GM18498 (cell line): ENCODE measurements around the gene FMNL3.
"Not testable (repeated sequence)": the region's sequence is repeated elsewhere in the genome, so short reads cannot be mapped to it uniquely, and the experiment has no call there.

ENCODE experiments used
- ATAC-seq: cut with Tn5 transposase; IDR thresholded peaks from one replicate; pipeline ENCODE4 v1.9.1; 2021; ENCODE audit warnings: mild to moderate bottlenecking, moderate library complexity; ENCODE audit not compliant: unreplicated experiment

Gene FMNL3

DNA sequence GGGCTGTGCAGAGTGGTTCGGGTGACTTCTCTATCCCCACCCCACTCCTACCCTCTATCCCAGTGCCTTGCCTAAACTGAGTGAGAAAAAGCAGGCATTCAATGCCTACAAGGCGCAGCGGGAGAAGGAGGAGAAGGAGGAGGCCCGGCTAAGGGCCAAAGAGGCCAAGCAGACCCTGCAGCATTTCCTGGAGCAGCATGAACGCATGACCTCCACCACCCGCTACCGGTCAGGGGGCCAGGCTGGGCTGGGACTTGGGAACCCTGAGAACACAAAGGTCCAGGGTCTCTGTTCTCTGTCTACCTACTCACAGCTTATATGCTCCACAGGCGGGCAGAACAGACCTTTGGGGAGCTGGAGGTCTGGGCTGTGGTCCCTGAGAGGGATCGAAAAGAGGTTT, 72.2 kb downstream of the FMNL3 start:
- ATAC-seq, result no peak

DNA sequence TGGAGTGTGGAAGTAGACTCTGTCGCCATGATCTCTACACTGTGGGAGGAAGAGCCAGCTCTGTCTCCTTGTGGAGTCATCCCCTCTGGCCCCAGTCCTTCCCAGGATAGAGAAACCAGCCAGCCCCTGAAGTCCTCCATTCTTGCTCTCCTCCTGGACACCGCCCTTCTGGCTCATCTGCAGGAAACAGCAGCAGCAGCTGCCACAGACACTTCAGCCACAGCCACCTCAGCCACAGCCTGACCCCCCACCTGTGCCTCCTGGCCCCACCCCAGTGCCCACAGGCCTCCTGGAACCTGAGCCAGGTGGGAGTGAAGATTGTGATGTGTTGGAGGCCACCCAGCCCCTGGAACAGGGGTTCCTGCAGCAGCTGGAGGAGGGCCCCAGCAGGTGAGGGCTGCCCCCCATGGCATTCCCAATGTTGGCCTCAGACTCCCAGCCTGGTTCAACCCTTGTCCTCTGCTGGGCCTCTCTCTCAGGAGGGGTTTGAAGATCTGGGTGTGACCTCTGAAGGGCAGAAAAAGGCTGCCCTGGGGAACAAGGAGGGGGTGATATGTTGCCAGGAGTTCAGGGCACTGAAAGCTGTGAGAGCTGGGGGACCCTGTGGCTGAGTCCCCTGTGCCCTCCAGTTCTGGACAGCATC, 73.4 kb downstream of the FMNL3 start:
- no peak for ATAC-seq

DNA sequence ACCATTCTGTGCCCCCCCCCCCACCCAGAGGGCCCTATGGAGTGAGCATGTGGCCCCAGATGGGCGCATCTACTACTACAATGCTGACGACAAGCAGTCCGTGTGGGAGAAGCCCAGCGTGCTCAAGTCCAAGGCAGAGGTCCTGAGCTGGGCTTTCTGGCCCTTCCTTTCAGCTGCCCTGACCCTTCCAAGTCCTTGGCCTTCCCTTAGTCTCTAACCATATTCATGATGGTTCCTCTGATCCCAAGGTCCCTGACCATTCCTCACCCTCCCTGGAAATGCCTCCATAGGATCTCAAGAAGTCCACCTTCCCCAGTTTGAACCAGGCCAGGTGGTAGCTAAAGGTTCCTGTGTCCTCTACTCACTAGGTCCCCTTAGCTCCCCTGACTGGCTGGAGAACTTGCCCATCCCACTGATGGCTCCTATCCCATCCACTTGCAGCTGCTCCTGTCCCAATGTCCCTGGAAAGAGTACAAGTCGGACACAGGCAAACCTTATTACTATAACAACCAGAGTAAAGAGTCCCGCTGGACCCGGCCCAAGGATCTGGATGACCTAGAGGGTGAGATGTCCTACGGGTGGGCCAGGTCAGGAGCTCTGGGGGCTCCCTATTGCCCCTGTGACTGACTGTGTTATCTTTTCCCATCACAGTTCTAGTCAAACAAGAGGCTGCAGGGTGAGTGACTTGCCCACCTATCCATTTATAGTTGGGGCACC, 74.1 kb downstream of the FMNL3 start:
- ATAC-seq, result no peak

DNA sequence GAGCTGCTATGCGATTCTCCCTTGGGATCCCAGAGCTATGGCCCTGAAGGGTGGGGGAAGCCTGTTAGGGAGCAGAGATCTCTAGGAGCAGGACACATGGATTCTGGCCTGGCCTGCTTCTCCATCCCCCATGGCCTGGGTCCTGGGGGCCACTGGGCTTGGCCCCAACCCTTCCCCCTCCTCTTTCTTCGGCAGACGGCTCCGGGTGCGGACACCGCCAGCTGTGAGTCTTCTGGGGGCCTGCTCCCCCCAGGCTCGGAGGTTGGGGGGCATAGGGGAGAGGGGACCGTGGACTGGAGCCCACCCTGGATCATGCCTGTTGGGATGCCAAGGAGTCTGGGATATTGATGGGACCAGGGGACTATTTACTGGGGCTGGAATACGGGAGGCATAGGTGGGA, 74.8 kb downstream of the FMNL3 start:
- no peak for ATAC-seq

DNA sequence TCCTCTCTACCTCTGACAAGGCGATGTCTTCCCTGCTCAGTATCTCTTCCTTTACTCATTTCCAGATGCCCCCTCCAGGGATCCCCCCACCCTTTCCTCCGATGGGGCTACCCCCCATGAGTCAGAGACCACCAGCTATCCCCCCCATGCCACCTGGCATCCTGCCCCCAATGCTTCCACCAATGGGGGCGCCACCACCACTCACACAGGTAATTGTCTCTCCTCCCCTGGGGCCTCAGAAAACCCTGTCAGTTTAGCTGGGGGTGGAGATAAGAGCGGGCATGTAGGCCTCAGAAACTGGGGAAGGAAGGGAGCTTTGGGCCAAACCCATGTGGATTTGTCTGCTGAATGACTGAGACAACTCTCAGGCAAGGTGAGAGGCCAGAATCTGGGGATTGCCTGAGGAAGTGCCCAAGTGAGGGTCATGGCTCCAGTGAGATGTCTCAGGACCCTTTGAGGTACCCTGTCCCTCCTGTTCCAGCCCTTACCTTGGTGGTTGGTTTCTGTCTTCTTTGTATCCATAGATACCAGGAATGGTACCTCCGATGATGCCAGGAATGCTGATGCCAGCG, 75.8 kb downstream of the FMNL3 start:
- no peak for ATAC-seq

DNA sequence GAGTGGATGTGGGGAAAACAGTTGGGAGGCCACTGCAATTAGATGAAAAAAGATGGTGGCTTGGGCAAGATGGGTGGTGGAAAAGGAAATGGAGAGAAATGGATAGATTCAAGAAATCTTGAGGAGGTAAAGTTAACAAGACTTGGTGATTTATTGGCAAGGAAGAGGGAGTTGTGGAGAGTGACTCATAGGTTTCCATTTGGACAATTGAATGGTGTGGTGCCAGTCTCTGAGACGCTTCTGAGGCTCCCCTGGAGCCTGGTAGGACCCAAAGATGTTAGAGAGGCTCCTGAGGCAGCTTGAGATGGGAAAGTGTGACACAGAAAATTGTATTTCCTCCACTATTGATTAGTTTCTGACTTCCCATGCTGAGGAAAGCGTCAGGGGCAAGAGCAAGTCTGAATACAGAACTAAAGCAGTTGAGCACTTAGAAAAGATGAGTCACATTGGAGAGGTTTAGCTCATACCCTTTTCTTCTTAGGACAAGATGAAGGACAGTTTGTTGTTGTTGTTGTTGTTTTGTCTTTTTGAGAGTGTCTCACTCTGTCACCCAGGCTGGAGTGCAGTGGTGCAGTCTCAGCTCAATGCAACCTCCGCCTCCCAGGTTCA, 79.3 kb downstream of the FMNL3 start:
- no peak for ATAC-seq

DNA sequence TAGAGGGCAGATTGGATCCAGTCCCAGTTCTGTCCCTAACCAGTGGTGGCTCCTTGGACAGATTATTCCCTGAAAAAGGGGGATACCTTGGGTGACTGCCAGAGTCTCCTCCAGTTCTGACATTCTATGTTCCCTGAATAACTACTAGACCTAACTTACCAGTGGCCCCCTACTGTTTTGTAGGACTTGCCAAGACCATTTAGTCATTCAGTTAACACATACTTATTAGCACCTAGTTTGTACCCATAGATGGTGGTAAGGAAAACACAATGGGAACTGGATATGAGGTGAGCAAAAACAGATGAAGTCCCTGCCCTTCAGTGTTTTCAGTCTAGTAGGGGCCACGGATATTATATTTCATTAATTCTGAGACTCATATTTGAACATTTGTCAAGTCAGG, 80.4 kb downstream of the FMNL3 start:
- no peak for ATAC-seq

DNA sequence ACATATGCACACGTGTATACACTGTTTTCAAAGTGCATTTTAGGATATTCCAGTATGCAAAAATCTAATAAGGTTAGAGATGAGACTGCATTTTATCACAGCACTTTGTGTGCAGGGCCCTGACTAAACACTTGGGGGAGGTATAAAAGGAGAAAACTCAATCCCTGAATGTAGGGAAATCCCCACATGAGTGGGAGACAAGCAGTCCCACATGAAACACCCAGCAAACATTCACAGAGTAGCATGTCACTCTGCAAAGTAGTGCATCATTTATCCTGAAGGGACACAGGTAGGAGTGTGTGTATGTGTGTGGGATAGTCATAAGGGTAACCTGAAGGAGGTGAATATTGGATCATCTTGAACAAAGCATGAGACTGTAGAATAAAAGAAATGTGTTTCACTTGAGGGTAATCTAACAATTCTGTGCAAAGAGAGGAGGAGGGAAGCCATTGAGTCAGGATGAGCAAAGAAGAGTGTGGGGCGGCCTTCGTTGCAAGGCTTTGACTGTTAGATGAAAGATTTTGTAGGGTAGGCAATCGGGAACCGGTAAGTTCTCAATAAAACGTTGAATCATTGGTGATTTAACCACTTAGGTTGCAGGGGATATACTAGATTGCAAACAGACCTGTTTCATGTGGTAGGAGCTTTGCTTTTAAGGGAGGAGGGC, 80.9 kb downstream of the FMNL3 start:
- no peak for ATAC-seq

DNA sequence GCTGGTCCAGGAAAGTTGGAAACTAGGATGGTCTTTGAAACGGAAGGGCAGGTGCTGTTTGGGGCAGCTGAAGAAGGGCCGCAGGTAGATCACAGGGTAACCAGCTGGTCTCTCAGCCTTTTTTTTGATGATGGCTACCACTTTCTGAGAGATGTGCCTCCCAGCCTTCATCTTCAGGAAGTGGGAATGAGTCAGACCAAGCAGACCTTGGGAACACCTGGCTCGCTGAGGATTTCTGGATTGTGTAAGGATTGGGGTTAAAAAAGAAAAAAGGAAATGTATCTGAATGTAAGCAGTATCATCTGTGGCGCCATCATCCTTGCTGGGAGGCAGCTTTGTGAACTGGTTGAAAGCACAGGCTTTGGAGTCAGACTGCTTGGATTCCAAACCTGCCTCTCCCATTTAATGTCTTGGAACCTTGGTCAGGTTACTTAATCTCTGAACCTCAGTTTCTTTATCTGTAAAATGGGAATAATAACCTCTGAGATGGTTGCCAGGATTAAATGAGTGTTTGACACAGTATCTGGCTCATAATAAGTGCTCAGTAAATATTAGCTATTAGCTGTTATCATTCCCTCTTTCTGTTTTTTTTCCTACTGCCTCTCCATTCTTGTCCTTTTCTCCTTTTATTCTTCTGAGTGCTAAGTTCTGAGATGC, 82.2 kb downstream of the FMNL3 start:
- ATAC-seq, result no peak

DNA sequence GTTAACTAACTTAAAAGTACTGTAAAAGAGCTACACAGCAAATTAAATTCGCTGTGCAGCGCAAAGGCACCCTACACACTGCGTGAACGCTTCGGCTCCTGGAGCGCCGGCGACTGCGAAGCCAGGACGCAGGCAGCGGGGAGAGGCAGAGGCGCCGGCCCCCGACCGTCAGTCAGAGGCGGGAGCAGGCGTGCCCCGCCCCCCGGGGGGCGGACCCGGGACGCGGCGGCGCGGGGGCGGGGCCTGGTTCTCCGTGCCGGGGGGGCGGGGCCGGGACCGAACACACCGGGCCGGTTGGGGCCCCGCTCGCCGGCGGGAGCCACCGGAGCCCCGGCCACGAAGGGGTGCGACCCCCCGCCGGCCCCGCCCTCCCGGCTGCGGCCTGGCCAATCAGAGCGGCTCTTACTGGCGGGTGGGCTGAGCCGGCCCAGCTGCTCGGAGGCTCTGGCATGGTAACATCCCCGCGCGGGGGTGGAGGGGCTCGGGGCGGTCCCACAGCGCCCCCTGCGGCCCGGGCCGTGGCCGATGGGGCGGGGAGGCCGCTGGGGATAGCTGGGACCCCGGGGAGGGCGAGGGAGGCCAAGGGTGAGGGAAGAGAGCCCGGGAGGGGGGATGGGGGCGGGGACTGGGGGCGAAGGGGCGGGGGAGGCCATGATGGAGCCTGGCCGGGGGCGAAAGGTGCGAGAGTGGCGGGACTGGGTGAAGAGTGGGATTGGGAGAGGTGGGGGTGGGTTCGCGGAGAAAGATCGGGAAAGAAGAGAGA, 83.9 kb downstream of the FMNL3 start, which contains the start of gene PRPF40B:
PRPF40B (plus strand) TSS at position 420 of the 763 bp plus-strand sequence; CDS start at position 450, 30 bp downstream.
- ATAC-seq, result peak; percentile 79

DNA sequence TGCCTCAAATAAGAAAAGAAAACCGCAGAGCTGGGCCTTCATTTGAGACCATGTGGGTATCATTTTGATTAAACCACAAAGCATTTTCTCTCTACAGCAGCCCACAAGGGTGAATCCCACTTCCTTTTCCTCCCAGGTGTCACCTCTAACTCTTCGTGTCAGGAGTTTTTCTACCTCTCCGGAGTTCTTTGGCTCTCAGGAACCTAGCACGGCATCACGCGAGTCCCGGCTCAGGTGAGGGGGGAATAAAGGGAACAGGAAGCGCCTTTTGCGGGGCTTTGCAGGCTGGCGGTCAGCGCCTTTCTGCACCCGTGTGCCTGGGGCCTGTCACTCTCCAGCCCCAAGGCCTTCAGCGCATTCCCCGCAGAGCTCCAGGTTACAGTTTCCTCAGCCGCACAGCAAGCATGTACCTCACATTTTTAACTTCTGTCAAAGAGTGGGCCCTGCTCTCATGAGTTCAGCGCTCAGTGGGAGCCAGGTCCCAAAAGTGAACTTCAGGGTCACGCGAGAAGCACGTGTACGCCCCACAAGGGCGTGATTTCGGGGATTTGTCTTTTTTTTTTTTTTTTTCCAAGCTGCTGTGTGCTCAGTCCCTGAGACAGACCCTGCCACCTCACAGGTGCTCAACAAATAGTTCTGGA, 84.6 kb downstream of the FMNL3 start:
- peak; percentile 33 for ATAC-seq

DNA sequence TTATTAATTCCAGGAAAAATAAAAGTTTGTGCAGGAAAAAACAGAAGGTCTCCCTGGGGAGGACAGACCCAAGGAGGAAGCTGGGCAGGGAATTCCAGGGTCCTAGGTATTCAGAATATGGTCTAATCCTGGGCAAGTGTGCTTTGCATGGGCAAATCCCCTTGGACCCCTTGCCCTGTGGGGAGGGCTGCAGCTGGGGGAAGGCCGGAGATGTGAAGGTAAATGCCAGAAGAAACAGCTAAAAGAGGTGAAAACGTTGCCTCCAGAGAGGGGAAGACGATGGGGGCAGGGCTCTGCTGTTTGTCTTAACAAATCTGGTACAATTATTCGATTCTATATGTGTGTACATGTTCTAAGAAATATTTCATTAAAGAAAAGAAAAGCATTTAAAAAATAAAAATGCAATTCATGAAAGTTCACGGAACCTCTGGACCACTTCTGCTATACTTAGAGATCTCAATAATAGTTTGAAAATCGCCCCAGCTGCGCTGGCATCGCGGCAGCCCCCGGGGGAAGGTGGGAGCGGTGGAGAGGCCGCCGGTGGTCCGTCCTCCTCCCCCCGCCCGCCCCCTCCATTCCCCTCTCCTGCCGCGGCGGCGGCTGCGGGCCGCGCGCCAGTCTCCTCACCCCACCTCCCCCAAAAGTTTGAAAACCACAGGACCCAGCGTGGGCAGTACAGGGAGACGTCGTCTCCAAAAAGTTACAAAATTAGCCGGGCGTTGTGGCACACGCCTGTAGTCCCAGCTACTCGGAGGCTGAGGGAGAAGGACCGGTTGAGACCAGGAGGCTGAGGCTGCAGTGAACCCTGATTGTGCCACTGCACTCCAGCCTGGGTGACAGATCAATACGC, 85.3 kb downstream of the FMNL3 start:
- ATAC-seq, result no peak

DNA sequence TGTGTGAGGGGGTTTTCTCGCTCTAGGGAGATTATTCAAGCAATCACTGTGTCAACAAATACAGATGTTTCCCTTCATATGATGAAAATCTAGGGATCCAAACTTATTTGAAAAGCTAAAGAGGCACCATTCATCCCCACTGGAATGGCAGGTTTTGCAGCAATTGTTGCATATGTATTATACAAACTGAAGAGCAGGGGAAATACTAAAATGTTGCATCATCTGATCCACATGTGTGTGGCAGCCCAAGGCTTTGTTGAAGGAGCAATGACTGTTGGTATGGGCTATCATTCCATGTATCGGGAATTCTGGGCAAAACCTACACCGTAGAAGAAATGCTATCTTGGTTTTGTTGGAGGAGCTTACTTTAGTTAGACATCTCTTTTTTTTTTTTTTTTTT, 87.9 kb downstream of the FMNL3 start:
- no peak for ATAC-seq

DNA sequence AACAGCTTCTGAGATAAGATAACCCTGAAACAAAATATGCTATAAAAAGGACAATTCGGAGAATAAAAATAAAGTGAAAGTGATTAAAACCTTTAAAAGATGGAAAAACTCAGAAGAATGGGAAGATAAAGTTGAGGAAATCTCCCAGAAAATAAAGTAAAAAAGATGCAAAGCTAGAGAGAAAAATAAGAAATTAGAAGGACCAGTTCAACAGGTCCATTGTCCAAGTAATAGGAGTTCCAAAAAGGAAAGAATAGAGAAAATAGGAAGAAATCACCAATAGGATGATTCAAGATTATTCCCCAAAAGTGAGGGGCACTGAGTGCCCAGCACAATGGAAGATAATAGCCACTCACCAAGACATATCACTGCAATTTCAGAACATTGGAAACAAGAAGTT, 88.6 kb downstream of the FMNL3 start:
- no peak for ATAC-seq

DNA sequence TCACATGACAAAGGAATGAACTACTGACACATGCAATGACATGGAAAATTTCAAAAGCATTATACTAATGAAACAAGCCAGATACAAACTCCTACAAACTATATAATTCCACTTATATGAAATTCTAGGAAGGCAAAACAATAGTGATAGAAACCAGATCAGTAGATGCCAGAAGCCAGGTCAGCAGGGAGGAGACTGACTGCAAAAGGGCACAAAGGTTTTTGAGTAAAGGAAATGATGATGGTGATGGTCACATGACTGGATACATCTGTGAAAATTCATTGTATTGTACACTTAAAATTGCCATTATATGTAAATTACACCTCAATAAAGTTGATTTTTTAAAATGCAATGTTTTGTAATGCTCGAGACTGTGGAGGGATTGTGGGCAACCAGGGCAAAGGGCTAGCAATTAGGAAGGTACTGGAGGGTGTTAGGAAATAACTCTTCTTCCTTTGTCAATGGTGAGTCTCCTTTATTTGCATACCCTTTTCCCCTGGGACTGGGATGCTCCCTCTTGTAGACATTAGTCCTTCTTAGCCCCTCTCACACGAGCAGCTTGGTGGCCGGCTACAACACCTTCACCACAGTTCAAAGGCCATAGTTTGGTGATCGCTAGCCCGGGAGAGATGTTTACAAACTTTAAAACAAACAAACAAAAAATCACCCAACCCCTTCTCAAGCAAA, 90.5 kb downstream of the FMNL3 start:
- no peak for ATAC-seq

DNA sequence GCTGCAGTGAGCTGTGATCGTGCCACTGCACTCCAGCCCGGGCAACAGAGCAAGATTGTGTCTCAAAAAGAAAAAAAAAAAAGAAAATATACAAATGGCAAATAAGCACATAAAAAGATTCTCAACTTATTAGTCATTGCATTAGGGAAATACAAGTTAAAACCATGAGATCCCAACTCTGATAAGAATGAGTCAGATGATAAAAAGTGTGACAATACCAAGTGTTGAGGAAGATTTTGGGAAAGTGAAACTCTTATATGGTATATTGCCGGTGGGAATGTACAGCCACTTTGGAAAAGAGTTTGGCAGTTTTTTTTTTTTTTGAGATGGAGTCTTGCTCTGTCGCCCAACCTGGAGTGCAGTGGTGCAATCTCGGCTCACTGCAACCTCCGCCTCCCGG, 91.5 kb downstream of the FMNL3 start:
- ATAC-seq, result no peak

DNA sequence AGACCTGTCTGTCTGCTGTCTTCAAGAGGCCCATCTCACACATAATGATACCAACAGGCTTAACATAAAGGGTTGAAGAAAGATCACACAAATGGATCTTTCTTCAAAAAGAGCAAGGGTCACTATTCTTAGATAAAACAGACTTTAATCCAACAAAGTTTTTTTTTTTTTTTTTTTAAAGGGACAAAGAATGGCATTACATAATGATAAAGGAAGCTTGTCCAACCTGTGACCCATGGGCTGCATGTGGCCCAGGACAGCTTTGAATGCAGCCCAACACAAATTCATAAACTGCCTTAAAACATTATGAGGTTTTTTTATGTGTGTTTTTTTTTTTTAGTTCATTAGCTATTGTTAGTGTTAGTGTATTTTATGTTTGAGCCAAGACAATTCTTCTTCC, 95.0 kb downstream of the FMNL3 start:
- no peak for ATAC-seq

DNA sequence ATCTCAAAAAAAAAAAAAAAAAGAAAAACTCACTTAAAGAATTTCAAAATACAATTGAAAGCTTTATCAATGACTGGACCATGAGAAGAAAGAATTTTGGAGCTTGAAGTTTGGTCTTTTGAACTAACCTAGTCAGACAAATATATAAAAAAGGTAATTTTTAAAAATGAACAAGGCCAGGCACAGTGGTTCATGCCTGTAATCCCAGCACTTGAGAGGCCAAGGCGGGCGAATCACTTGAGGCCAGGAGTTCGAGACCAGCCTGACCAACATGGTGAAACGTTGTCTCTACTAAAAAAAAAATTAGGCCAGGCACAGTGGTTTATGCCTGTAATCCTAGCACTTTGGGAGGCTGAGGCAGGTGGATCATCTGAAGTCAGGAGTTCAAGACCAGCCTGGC, 96.4 kb downstream of the FMNL3 start:
- not testable (repeated sequence) for ATAC-seq
